IgD-negative memory B cell (primary cell): ENCODE results near the gene RRAS2. TPM values are rescaled to one million over a fixed set of nuclear protein-coding genes. Genes with fewer than 3 reads are reported as not detected.

Experiments
- H3K27ac Mint-ChIP-seq, 3 donors: one replicate each; pipeline ENCODE4 v1.8.0; 2020 to 2022; ENCODE audit warnings: mild to moderate bottlenecking in 3 of 3, mixed read lengths in 3 of 3, moderate library complexity in 1 of 3
- H3K27me3 Mint-ChIP-seq: one replicate; pipeline ENCODE4 v1.8.0; 2021; ENCODE audit warnings: mixed read lengths
- H3K36me3 Mint-ChIP-seq: one replicate; pipeline ENCODE4 v1.8.0; 2020; ENCODE audit warnings: mild to moderate bottlenecking, mixed read lengths
- H3K4me1 Mint-ChIP-seq, 3 donors: one replicate each; pipeline ENCODE4 v1.8.0; 2020 to 2022; ENCODE audit warnings: mixed read lengths in 3 of 3, mild to moderate bottlenecking in 1 of 3
- H3K4me3 Mint-ChIP-seq, 4 donors: one replicate each; pipeline ENCODE4 v1.8.0; 2020 to 2022; ENCODE audit warnings: mild to moderate bottlenecking in 4 of 4, mixed read lengths in 4 of 4, moderate library complexity in 3 of 4
- H3K9me3 Mint-ChIP-seq, 3 donors: one replicate each; pipeline ENCODE4 v1.8.0; 2020 to 2021; ENCODE audit warnings: mixed read lengths in 3 of 3, mild to moderate bottlenecking in 1 of 3
- polyA plus RNA-seq: library from polyadenylated mRNA; unstranded; fragments of 300-500 nt; fragmentation: Illumina TruSeq; gene quantifications from one replicate; pipeline ENCODE4 v1.2.3, GENCODE V29; 2021

RRAS2 gene
- polyA plus RNA-seq, 1 donor from 2014 or later, result 80.3 TPM

DNA sequence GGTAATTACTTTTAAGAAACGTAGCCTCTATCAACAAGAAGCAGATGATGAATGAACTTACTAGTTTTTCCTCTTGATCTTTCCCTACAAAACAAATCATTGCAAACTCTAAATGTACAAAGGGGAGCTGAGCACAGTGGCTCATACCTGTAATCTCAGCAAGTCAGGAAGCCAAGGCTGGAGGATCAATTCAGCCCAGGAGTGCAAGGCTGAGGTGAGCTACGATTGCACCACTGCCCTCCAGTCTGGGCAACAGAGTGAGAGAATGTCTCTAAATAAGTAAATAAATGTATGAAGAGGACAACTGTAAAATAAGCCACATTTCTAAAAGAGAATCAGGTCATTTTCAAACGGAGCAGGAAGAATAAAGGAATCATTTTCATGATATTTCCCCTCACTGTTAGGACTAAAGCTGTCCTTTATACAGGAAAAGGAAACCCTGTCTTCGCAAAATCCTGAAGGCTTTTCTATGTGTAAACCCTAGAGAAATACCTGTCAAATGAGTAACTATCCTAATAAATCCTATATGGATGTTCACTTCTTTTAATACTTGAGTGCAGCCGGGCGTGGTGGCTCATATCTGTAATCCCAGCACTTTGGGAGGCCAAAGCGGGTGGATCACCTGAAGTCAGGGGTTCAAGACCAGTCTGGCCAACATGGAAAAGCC, 41.2 kb downstream of the RRAS2 start:
- H3K9me3 Mint-ChIP-seq, result peaks cover 0 to 1% (median 0%) of the 10 kb centered on the region in 3 donors
- H3K27me3 Mint-ChIP-seq, result peaks cover 2% of the 10 kb centered on the region
- H3K4me3 Mint-ChIP-seq, result peak overlapping the region in 3 of 4 donors; percentile 17 to 77 (median 59)
- H3K27ac Mint-ChIP-seq, result peak overlapping the region in 2 of 3 donors; percentile 29 to 84
- H3K36me3 Mint-ChIP-seq, result no peaks in the 10 kb centered on the region
- H3K4me1 Mint-ChIP-seq, result peaks cover 69 to 78% (median 70%) of the 10 kb centered on the region in 3 donors

DNA sequence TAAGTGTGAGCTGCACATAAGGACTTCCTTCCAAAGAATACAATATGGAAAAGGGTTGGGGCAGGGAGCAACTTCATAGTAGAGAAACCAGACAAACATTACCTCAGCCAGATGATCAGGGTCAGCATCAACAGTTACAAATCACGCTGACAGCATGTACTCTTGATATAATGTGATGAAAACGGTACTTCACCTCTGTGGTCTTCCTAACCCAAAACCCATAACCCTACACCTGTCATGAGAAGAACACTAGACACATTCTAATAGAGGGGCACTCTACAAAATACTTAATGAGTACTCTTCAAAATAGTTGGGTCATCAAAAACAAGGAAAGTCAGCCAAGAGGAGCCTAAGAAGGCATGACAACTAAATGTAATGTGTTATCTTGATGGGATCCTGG, 43.9 kb downstream of the RRAS2 start:
- no peaks in the 10 kb centered on the region for H3K9me3 Mint-ChIP-seq
- H3K36me3 Mint-ChIP-seq, result no peaks in the 10 kb centered on the region
- H3K27me3 Mint-ChIP-seq, result peaks cover 2% of the 10 kb centered on the region
- peaks cover 64 to 68% (median 66%) of the 10 kb centered on the region in 3 donors for H3K4me1 Mint-ChIP-seq
- H3K27ac Mint-ChIP-seq, result peak overlapping the region; percentile 97 to 98 (median 97)
- H3K4me3 Mint-ChIP-seq, result peak overlapping the region; percentile 53 to 89 (median 87)

DNA sequence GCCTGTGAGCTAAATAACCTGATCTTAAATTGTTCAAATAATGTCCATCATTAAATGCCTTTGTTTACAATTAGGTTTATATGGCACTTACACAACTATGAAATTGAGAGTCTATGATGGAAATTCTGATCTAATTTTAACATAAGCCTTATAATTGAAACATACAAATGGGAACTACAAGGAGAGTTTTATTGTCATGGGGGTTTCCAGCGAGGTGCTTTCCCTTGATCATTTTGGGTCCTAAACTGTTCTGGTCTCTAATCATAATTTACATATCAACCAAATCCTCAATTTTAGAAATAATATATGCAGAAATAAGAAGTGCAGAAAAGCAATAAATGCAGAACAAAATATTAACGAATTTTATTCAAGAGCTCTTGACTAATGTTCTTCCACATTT, 44.9 kb downstream of the RRAS2 start:
- H3K27me3 Mint-ChIP-seq, result peaks cover 2% of the 10 kb centered on the region
- no peaks in the 10 kb centered on the region for H3K36me3 Mint-ChIP-seq
- H3K9me3 Mint-ChIP-seq, result no peaks in the 10 kb centered on the region
- H3K4me1 Mint-ChIP-seq, result peaks cover 57 to 61% (median 58%) of the 10 kb centered on the region in 3 donors
- peak overlapping the region; percentile 53 to 89 (median 87) for H3K4me3 Mint-ChIP-seq
- peak overlapping the region; percentile 97 to 98 (median 97) for H3K27ac Mint-ChIP-seq

DNA sequence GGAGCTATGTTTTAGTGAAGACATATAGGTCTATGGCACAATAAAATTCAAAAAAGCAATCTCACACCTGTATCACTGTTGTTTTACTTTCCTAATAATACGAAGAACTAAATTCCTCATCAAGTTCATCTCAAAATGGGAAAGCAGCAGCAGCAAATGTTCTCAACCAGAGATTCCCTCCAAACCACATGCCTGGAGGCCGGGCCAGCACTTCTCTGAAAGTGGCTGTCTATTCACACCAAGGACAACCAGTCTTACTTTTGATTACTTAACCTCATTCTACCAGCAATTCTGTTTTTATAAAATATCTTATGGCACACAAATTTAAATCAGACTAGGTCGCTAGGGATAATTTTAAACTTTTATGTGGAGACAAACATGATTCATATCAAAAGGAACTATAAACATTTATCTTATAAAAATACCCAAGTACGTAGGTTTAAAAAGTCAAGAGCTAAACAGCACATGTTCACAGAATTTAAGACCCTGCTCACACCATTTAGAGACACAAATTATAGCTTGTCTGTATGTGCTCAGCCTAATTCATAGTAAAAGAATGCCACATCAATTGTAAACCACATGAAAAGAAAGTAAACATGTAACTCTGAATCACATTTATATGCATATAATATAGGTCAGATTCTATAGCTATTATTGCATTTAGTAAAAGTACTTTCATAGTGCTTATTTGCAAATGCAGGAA, 46.1 kb downstream of the RRAS2 start:
- Mint-ChIP-seq H3K27ac (peak overlapping the region; percentile 93 to 97 (median 97)), H3K4me1 (peaks cover 48 to 55% (median 50%) of the 10 kb centered on the region in 3 donors), H3K36me3 (no peaks in the 10 kb centered on the region), H3K4me3 (peak overlapping the region; percentile 6 to 89 (median 74)), H3K27me3 (peaks cover 2% of the 10 kb centered on the region), H3K9me3 (no peaks in the 10 kb centered on the region)

GRCh38 chr11:14310679-14311078, 48.3 kb downstream of the RRAS2 start:
- Mint-ChIP-seq H3K36me3 (no peaks in the 10 kb centered on the region), H3K9me3 (no peaks in the 10 kb centered on the region), H3K4me1 (peaks cover 38 to 42% (median 38%) of the 10 kb centered on the region in 3 donors), H3K27ac (no peak overlapping the region), H3K27me3 (peaks cover 2% of the 10 kb centered on the region), H3K4me3 (no peak overlapping the region)

DNA sequence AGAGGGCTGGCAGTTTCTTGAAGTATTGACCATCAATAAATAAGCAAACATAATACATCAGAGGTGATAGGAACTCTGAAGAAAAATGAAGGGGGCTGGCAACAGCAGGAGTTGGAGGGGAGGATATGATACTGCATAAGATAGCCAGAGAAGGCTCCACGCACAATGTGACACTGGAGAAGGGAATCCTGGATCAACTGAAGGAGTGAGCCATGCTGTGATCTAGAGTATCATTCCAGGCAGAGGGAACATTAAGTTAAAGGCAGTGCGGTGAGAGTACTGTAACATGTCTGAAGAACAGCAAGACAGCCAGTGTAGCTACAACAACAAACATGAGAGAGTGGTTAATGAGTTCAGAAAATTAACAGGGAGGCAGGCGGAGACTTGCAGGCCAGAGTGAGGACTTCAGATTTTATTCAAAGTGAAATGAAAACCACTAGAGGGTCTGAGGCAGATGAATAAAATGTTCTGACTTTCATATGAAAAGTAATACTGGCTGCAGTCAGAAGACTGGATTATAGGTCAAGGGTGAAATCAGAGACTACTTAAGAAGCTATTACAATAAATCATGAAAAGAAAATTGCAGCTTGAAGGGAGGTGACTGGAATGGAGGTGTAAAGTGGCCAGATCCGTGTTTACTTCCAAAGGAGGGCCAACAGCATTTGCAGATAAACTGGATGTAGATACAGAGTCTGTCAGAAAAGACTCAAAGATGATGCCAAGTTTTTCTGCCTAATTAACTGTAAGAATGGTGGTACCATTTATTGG, 49.4 kb downstream of the RRAS2 start:
- Mint-ChIP-seq H3K4me1 (peaks cover 29 to 35% (median 33%) of the 10 kb centered on the region in 3 donors), H3K27ac (no peak overlapping the region), H3K27me3 (no peaks in the 10 kb centered on the region), H3K4me3 (no peak overlapping the region), H3K36me3 (no peaks in the 10 kb centered on the region), H3K9me3 (no peaks in the 10 kb centered on the region)

DNA sequence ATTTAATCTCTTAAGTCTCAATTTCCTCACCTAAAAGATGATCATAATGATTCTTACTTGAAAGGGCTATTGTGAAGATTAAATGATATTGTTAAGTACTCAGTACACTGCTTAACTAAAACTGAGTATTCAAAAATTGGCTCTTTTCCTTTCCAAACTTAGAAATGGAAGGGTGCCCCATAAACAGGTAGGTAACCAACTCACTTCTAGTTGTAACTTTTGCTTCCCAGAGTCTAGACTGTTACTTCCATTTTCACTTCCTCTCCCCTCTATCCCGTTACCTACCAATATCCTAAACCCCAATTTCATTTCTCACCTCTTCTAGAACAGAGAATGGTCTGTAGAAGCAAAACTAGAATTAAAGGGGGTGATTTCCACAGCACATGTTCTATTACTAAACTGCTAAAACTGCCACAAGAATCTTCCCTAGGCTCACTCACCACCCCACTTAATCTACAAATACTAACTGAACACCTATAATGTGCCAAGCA, 50.0 kb downstream of the RRAS2 start:
- peaks cover 23 to 35% (median 32%) of the 10 kb centered on the region in 3 donors for H3K4me1 Mint-ChIP-seq
- H3K36me3 Mint-ChIP-seq, result no peaks in the 10 kb centered on the region
- H3K9me3 Mint-ChIP-seq, result no peaks in the 10 kb centered on the region
- H3K27me3 Mint-ChIP-seq, result no peaks in the 10 kb centered on the region
- no peak overlapping the region for H3K4me3 Mint-ChIP-seq
- H3K27ac Mint-ChIP-seq, result no peak overlapping the region

DNA sequence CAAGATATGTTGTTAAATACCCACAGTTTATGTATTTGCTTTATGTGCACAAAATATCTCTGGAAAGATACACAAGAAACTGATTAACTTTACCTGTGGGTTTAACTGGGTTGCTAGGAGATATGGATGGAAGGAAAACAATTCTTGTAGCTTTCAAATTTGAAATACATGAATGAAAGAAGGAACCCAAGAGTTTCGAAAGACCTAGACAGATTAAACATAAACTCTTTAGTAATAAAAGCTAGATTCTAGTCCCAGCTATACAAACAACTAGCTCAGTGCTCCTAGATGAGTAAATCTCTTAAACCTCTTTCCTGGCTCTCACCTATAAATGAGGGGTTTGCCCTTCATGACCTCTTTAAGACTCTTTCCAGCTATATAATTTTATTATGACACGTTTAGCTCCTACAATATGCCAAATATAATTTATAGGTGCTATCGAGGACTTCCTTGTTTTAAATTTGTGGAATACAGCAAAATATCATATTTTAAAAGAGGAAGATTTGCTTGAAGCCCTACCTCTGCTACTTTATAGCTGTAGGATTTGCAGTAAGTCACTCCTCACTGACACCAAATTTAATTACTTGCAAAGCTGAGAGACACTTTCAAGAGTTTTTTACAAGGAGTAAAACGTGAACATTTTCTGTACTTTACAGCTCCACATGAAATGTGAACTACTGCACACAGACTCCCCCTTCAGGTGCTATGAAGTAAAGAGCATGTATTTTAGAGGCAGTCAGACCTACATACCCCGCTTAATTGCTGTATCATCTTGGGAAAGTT, 50.7 kb downstream of the RRAS2 start:
- Mint-ChIP-seq H3K27ac (no peak overlapping the region), H3K4me3 (peak overlapping the region in 1 of 4 donors; percentile 19)

DNA sequence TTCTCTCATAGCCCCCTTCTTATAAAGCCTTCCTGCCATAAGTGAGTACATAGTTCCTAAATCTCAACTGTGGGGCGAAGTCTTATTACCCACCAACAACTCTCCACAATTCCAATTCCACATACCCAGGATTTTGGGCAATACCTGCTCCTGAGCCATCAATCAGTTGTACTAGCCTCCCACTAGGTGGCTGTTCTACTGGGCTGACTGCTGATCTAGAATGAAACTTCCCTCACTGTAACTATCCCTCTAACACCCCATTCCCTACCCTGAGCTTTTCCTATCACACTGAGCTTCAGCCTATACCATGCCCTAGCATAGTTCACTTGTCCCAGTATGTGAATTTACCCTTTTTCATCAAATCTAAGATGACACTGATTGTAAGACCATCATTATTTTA, 52.5 kb downstream of the RRAS2 start:
- H3K9me3 Mint-ChIP-seq, result no peaks in the 10 kb centered on the region
- peak overlapping the region in 1 of 4 donors; percentile 6 for H3K4me3 Mint-ChIP-seq
- H3K27me3 Mint-ChIP-seq, result no peaks in the 10 kb centered on the region
- H3K4me1 Mint-ChIP-seq, result peaks cover 15 to 32% (median 30%) of the 10 kb centered on the region in 3 donors
- H3K36me3 Mint-ChIP-seq, result no peaks in the 10 kb centered on the region
- H3K27ac Mint-ChIP-seq, result peak overlapping the region in 1 of 3 donors; percentile 7

More for the DNA sequence above, 50.7 kb downstream of the RRAS2 start:
- H3K36me3 Mint-ChIP-seq, result no peaks in the 10 kb centered on the region
- peaks cover 18 to 36% (median 33%) of the 10 kb centered on the region in 3 donors for H3K4me1 Mint-ChIP-seq
- H3K27me3 Mint-ChIP-seq, result no peaks in the 10 kb centered on the region
- H3K9me3 Mint-ChIP-seq, result no peaks in the 10 kb centered on the region

DNA sequence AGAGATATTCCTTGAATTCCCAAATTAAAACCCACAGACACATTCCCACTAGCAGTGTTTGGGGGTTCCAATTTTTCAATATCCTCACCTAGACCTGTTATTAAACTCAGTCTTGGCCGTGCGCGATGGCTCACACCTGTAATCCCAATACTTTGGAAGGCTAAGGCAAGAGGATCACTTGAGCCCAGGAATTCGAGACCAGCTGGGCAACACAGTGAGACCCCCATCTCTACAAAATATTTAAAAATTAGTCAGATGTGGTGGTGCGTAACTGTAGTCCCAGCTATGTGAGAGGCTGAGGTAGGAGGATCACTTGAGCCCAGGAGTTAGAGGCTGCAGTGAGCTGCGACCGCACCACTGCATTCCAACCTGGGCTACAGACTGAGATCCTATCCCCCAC, 53.3 kb downstream of the RRAS2 start:
- Mint-ChIP-seq H3K4me3 (no peak overlapping the region), H3K27ac (no peak overlapping the region), H3K27me3 (no peaks in the 10 kb centered on the region), H3K36me3 (no peaks in the 10 kb centered on the region), H3K9me3 (no peaks in the 10 kb centered on the region), H3K4me1 (peaks cover 15 to 32% (median 30%) of the 10 kb centered on the region in 3 donors)

DNA sequence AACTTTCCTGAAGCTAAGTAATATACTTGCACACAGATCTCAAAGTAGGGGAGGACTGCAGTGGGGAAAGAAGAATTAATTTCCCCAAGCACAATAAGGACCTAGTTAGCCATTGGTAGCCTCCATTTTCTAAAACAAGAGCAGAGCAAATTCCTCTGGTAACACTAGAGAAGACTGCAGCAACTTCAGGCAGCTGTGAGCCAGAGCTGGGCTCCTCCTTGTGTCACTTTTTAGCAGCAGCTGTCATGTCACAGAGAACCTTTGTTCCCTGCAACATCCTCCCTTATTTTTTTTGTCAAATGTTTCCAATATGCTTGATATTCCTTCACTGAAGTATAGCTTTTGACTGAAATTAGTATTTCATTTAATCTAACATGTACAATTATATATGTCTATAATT, 54.4 kb downstream of the RRAS2 start:
- Mint-ChIP-seq H3K27ac (no peak overlapping the region), H3K4me1 (peaks cover 15 to 32% (median 30%) of the 10 kb centered on the region in 3 donors), H3K27me3 (no peaks in the 10 kb centered on the region), H3K9me3 (no peaks in the 10 kb centered on the region), H3K4me3 (no peak overlapping the region), H3K36me3 (no peaks in the 10 kb centered on the region)

DNA sequence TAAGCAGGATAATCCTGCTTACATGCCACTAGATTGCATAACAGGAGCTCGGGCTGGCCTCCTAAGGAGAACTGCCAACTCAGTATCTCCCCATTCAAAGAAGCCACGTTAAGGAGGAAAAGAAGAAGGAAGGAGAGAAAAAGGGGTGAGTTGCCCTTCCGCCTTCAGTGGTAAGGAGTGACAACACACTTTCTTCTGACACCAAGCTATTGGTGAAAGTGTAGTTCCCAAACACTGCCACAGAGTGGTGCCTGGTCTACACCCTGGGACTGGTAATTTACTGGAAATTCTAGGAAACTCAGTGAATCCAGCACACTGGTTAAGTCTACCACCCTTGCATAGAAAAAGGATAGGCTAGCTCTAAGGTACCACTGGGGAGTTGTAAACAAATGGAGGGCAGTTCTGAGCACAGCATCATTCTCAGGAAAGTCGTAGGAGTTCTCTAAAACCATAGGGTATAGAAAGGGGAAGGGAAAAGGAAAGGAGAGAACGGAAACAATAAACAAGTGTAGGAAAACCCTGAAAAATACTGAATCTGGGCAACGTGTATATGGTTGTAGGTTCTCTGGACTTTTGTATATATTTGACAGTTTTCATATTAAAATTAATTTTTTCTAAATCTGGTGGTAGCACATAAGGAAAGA, 58.2 kb downstream of the RRAS2 start:
- no peaks in the 10 kb centered on the region for H3K36me3 Mint-ChIP-seq
- no peak overlapping the region for H3K4me3 Mint-ChIP-seq
- H3K27ac Mint-ChIP-seq, result no peak overlapping the region
- H3K9me3 Mint-ChIP-seq, result no peaks in the 10 kb centered on the region
- H3K27me3 Mint-ChIP-seq, result no peaks in the 10 kb centered on the region
- H3K4me1 Mint-ChIP-seq, result peaks cover 21 to 46% (median 32%) of the 10 kb centered on the region in 3 donors

- H3K27me3 Mint-ChIP-seq, result no peaks in the 10 kb centered on the region
- no peaks in the 10 kb centered on the region for H3K9me3 Mint-ChIP-seq
- H3K4me1 Mint-ChIP-seq, result peaks cover 23 to 46% (median 30%) of the 10 kb centered on the region in 3 donors
- no peak overlapping the region for H3K27ac Mint-ChIP-seq
- no peak overlapping the region for H3K4me3 Mint-ChIP-seq
- H3K36me3 Mint-ChIP-seq, result no peaks in the 10 kb centered on the region
Measured at GRCh38 chr11:14299921-14300320, 59.1 kb downstream of the RRAS2 start.

- H3K27ac Mint-ChIP-seq, result peak overlapping the region in 1 of 3 donors; percentile 18
- no peaks in the 10 kb centered on the region for H3K27me3 Mint-ChIP-seq
- H3K9me3 Mint-ChIP-seq, result no peaks in the 10 kb centered on the region
- peaks cover 4% of the 10 kb centered on the region for H3K36me3 Mint-ChIP-seq
- H3K4me3 Mint-ChIP-seq, result no peak overlapping the region
- H3K4me1 Mint-ChIP-seq, result peaks cover 6 to 18% (median 15%) of the 10 kb centered on the region in 3 donors
Measured at GRCh38 chr11:14290422-14290821, 68.6 kb downstream of the RRAS2 start.
